Lower leg skin (tissue), 4 donors: Measurements from ENCODE around the gene EXOC3L2. TPM values are rescaled to one million over a fixed set of nuclear protein-coding genes. Genes with fewer than 3 reads are reported as not detected.

Experiments
- DNase-seq, 2 donors: peaks; one replicate each; pipeline ENCODE4 v3.0.0-alpha.2; 2019; ENCODE audit warnings: low spot score in 2 of 2
- H3K4me3 ChIP-seq: fragments of 200-600 bp; sonication (generic); 2 replicates; pipeline ENCODE4 v1.5.1; 2017; ENCODE audit warnings: mild to moderate bottlenecking, low read depth; ENCODE audit not compliant: poor library complexity, severe bottlenecking
- CTCF ChIP-seq, 3 donors: fragments of 450-650 bp; IDR thresholded peaks; one replicate each; pipeline ENCODE4 v1.5.1; 2016; ENCODE audit warnings: antibody characterized with exemption in 3 of 3, mild to moderate bottlenecking in 3 of 3, moderate library complexity in 2 of 3
- POLR2A ChIP-seq, 2 donors: fragments of 450-650 bp; IDR thresholded peaks; one replicate each; pipeline ENCODE4 v1.6.1; 2016 to 2017; ENCODE audit warnings: antibody characterized with exemption in 2 of 2, mild to moderate bottlenecking in 1 of 2, moderate library complexity in 1 of 2
- WGBS, 2 donors: methylation state at CpG; one replicate each; pipeline ENCODE4 v1.1.5; 2018; 5-methylcytosine and 5-hydroxymethylcytosine counted together
- intact Hi-C: fragments of 100-400 bp; cut with DNase I; formaldehyde crosslinking; loops from one replicate; pipeline ENCODE4 v1.15.0; 2023; ENCODE audit warnings: low total_unique reads
- total RNA-seq, 4 donors: library from RNA; depleted of rRNA; stranded (reverse); fragments of >200 nt; gene quantifications; one replicate each; pipeline ENCODE4 v1.1.0, GENCODE V29; 2016

EXOC3L2 gene
- total RNA-seq, 4 donors from 2014 or later = 1.2 to 4.5 (median 1.6) TPM

GRCh38 chr19:45163751-45164460 is 81.3 kb downstream of the EXOC3L2 start:
- 48 to 50% methylated on average over 13 to 15 of the region's 15 CpGs for WGBS, 2 donors
- DNase-seq = no peak
- no peak overlapping the region for H3K4me3 ChIP-seq
- intact Hi-C loops = no loop called here
- no peak for TF ChIP-seq POLR2A (IDR thresholded peaks at IDR 0.05)
- TF ChIP-seq CTCF (IDR thresholded peaks at IDR 0.05) = no peak

GRCh38 chr19:45163156-45163555 is 82.1 kb downstream of the EXOC3L2 start:
- no peak overlapping the region for H3K4me3 ChIP-seq
- intact Hi-C loops = no loop called here
- TF ChIP-seq CTCF (IDR thresholded peaks at IDR 0.05) (no peak), POLR2A (IDR thresholded peaks at IDR 0.05) (no peak)
- 61 to 69% methylated on average over 12 to 13 of the region's 17 CpGs for WGBS, 2 donors
- no peak for DNase-seq

- TF ChIP-seq CTCF (IDR thresholded peaks at IDR 0.05) (no peak), POLR2A (IDR thresholded peaks at IDR 0.05) (no peak)
- 39 to 41% methylated on average over 15 to 18 of the region's 18 CpGs for WGBS, 2 donors
- no peak overlapping the region for H3K4me3 ChIP-seq
- peak; percentile 67 to 90 for DNase-seq
- intact Hi-C loops = no loop called here
Observed at GRCh38 chr19:45162608-45163143, 82.5 kb downstream of the EXOC3L2 start.

Other genes with a start within 250 kb of the EXOC3L2 start
- gene RELB, start 243.9 kb downstream of the EXOC3L2 start, total RNA-seq = 10 to 100 TPM in 3 of 4 donors, 1 to 10 TPM in 1; 8.1 to 15.1 (median 11.7) TPM
- 100 to 1,000 TPM in 2 of 4 donors, 10 to 100 TPM in 2; 59.9 to 207 (median 128) TPM for gene CLASRP, start 206.4 kb downstream of the EXOC3L2 start, total RNA-seq
- 1 to 10 TPM; 2.4 to 7.8 (median 4.8) TPM for gene ZNF296, start 168.9 kb downstream of the EXOC3L2 start, total RNA-seq
- 10 to 100 TPM; 11.8 to 24.9 (median 21.5) TPM for gene GEMIN7, start 166.1 kb downstream of the EXOC3L2 start, total RNA-seq
- 10 to 100 TPM; 37.4 to 55.2 (median 52.1) TPM for gene PPP1R37, start 152.2 kb downstream of the EXOC3L2 start, total RNA-seq
- gene NKPD1, start 84.4 kb downstream of the EXOC3L2 start, total RNA-seq = 100 to 1,000 TPM in 1 of 4 donors, 10 to 100 TPM in 3; 42.0 to 100 (median 51.4) TPM
- 10 to 100 TPM; 36.0 to 52.3 (median 47.9) TPM for gene TRAPPC6A, start 67.2 kb downstream of the EXOC3L2 start, total RNA-seq
- 10 to 100 TPM; 26.6 to 65.1 (median 31.4) TPM for gene BLOC1S3, start 66.6 kb downstream of the EXOC3L2 start, total RNA-seq
- gene MARK4, start 5.9 kb upstream of the EXOC3L2 start, total RNA-seq = 10 to 100 TPM; 28.4 to 42.8 (median 35.3) TPM
- gene CKM, start 77.5 kb upstream of the EXOC3L2 start, total RNA-seq = 1 to 10 TPM in 2 of 4 donors, under 1 TPM in 1, not detected in 1; 0.13 to 2.9 (median 1.3) TPM
- 100 to 1,000 TPM; 159 to 217 (median 169) TPM for gene KLC3, start 95.3 kb upstream of the EXOC3L2 start, total RNA-seq
- gene ERCC2, start 125.2 kb upstream of the EXOC3L2 start, total RNA-seq = 10 to 100 TPM in 1 of 4 donors, 1 to 10 TPM in 3; 8.5 to 22.4 (median 9.8) TPM
- 100 to 1,000 TPM; 257 to 851 (median 501) TPM for gene PPP1R13L, start 159.7 kb upstream of the EXOC3L2 start, total RNA-seq
- gene POLR1G, start 161.2 kb upstream of the EXOC3L2 start, total RNA-seq = 1 to 10 TPM; 4.0 to 8.1 (median 5.6) TPM
- 100 to 1,000 TPM in 1 of 4 donors, 10 to 100 TPM in 3; 57.7 to 111 (median 76.5) TPM for gene ERCC1, start 178.5 kb upstream of the EXOC3L2 start, total RNA-seq
- gene FOSB, start 222.6 kb upstream of the EXOC3L2 start, total RNA-seq = 10 to 100 TPM in 2 of 4 donors, 1 to 10 TPM in 2; 5.9 to 18.2 (median 11.2) TPM